GM10266 (cell line): ENCODE results near the gene KRT32.

Source experiments
- DNase-seq: peaks from one replicate; pipeline ENCODE4 v3.0.0; 2012; ENCODE audit errors: extremely low spot score
- CTCF ChIP-seq: IDR thresholded peaks from 2 replicates; pipeline ENCODE4 v1.5.1; 2012; ENCODE audit warnings: mild to moderate bottlenecking, low read depth; ENCODE audit not compliant: control insufficient read depth, insufficient read depth; ENCODE audit errors: missing control alignments

KRT32 gene

GRCh38 chr17:41413353-41413957 is 53.7 kb downstream of the KRT32 start:
- no peak for DNase-seq
- no peak for TF ChIP-seq CTCF

GRCh38 chr17:41411072-41411840 is 55.9 kb downstream of the KRT32 start:
- no peak for TF ChIP-seq CTCF
- DNase-seq: no peak
